NT2/D1 (cell line): Measurements from ENCODE around the gene XK.

Source experiments
- SUZ12 ChIP-seq: IDR thresholded peaks from 2 replicates; pipeline ENCODE4 v1.6.1; 2011; ENCODE audit not compliant: insufficient read length, insufficient read depth; ENCODE audit errors: extremely low read depth
- YY1 ChIP-seq: IDR thresholded peaks from 2 replicates; pipeline ENCODE4 v1.6.1; 2011; ENCODE audit not compliant: insufficient read length, insufficient read depth

GRCh38 chrX:37659047-37659446, 26.5 kb upstream of the XK start:
- TF ChIP-seq SUZ12 (no peak), YY1 (no peak)
